ENCODE data around the gene ERBB2.

GRCh38 chr17:39660397-39661385 is 39.2 kb upstream of the ERBB2 start:
- TF ChIP-seq CTCF (IDR thresholded peaks at IDR 0.05) (no peak), POLR2A (IDR thresholded peaks at IDR 0.05) (no peak)
